Measurements from ENCODE around the gene MFAP5.
"Not testable (repeated sequence)": the region's sequence is repeated elsewhere in the genome, so short reads cannot be mapped to it uniquely, and the experiment has no call there.

Gene MFAP5

DNA sequence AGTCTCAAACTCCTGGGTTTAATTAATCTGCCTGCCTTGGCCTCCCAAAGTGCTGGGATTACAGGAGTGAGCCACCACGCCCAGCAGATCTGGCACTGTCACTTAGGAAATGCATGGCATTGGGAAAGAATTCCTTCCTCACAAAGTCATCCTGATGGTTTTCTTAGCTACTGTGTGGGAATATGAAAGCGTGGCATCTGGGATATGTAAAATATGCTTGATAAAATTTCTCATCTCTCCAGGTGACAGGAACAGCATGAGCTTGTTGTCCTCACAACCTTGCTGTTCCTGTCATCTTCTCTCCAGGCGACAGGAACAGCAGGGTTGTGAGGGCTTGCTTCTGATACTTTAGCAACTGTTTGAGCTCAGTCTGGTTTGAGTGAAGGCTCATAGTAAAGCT is 33.9 kb downstream of the MFAP5 start:
- Histone ChIP-seq H3K4me2 (ENCODE audit: low read length) (no peak overlapping the region), H3K4me1 (ENCODE audit: control insufficient read depth, insufficient read depth, low read length) (peaks cover 13% of the 10 kb centered on the region), H3K9me3 (replicated peaks; ENCODE audit: low read length) (no peaks in the 10 kb centered on the region), H3K9ac (ENCODE audit: low read depth, low read length) (peak overlapping the region; percentile 30), H3K27me3 (ENCODE audit: control insufficient read depth, insufficient read depth, low read length) (no peaks in the 10 kb centered on the region), H3K36me3 (ENCODE audit: insufficient read depth, low read length) (no peaks in the 10 kb centered on the region), H3K4me3 (ENCODE audit: low read length) (no peak overlapping the region)

DNA sequence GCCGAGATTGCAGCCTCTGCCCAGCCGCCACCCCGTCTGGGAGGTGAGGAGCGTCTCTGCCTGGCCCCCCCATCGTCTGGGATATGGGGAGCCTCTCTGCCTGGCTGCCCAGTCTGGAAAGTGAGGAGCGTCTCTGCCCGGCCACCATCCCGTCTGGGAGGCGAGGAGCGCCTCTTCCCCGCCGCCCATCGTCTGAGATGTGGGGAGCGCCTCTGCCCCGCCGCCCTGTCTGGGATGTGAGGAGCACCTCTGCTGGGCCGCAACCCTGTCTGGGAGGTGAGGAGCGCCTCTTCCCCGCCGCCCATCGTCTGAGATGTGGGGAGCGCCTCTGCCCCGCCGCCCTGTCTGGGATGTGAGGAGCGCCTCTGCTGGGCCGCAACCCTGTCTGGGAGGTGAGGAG is 37.9 kb downstream of the MFAP5 start:
- H3K9me3 ChIP-seq (replicated peaks; ENCODE audit: low read length); H3K27me3 ChIP-seq (ENCODE audit: control insufficient read depth, insufficient read depth, low read length); H3K9ac ChIP-seq (ENCODE audit: low read depth, low read length); H3K4me1 ChIP-seq (ENCODE audit: control insufficient read depth, insufficient read depth, low read length); H3K36me3 ChIP-seq (ENCODE audit: insufficient read depth, low read length); H3K4me2 ChIP-seq (ENCODE audit: low read length); H3K4me3 ChIP-seq (ENCODE audit: low read length): not testable (repeated sequence)

GRCh38 chr12:8622646-8623045 is 40.0 kb downstream of the MFAP5 start:
- H3K4me3 ChIP-seq (ENCODE audit: low read length) = no peak overlapping the region
- peaks cover 13% of the 10 kb centered on the region for H3K4me1 ChIP-seq (ENCODE audit: control insufficient read depth, insufficient read depth, low read length)
- H3K9me3 ChIP-seq (replicated peaks; ENCODE audit: low read length) = no peaks in the 10 kb centered on the region
- no peak overlapping the region for H3K9ac ChIP-seq (ENCODE audit: low read depth, low read length)
- H3K4me2 ChIP-seq (ENCODE audit: low read length) = no peak overlapping the region
- H3K27me3 ChIP-seq (ENCODE audit: control insufficient read depth, insufficient read depth, low read length) = no peaks in the 10 kb centered on the region
- H3K36me3 ChIP-seq (ENCODE audit: insufficient read depth, low read length) = no peaks in the 10 kb centered on the region

DNA sequence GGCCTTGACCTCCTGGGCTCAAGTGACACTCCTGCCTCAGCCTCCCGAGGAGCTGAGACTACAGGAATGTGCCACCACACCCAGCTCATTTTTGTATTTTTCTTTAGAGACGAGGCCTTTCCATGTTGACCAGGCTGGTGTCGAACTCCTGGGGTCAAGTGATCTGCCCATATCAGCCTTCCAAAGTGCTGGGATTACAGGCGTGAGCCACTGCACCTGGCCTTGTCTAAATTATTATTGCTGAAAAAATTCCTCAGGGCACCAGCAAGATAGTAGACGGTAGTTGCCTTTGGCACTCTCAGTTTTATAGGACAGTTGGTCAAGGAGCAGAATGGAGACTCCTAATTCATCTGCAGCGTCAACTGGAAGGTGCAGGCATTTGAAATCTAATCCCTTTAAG is 47.4 kb downstream of the MFAP5 start:
- H3K9me3 ChIP-seq (replicated peaks; ENCODE audit: low read length) = no peaks in the 10 kb centered on the region
- no peak overlapping the region for H3K4me2 ChIP-seq (ENCODE audit: low read length)
- H3K4me1 ChIP-seq (ENCODE audit: control insufficient read depth, insufficient read depth, low read length) = peaks cover 13% of the 10 kb centered on the region
- no peak overlapping the region for H3K4me3 ChIP-seq (ENCODE audit: low read length)
- H3K36me3 ChIP-seq (ENCODE audit: insufficient read depth, low read length) = no peaks in the 10 kb centered on the region
- no peak overlapping the region for H3K9ac ChIP-seq (ENCODE audit: low read depth, low read length)
- H3K27me3 ChIP-seq (ENCODE audit: control insufficient read depth, insufficient read depth, low read length) = no peaks in the 10 kb centered on the region

GRCh38 chr12:8613881-8614280 is 48.7 kb downstream of the MFAP5 start:
- not testable (repeated sequence) for H3K4me3 ChIP-seq (ENCODE audit: low read length); H3K4me2 ChIP-seq (ENCODE audit: low read length); H3K9me3 ChIP-seq (replicated peaks; ENCODE audit: low read length); H3K27me3 ChIP-seq (ENCODE audit: control insufficient read depth, insufficient read depth, low read length); H3K9ac ChIP-seq (ENCODE audit: low read depth, low read length); H3K36me3 ChIP-seq (ENCODE audit: insufficient read depth, low read length)
- H3K4me1 ChIP-seq (ENCODE audit: control insufficient read depth, insufficient read depth, low read length) = peaks cover 11% of the 10 kb centered on the region

GRCh38 chr12:8612629-8613028 is 50.0 kb downstream of the MFAP5 start, which contains the start of gene AICDA:
TSS of gene AICDA (minus strand) at chr12:8612859. CDS start at chr12:8612767, 92 bp downstream.
- Histone ChIP-seq H3K9ac (ENCODE audit: low read depth, low read length) (no peak within 1 kb of the TSS), H3K4me3 (ENCODE audit: low read length) (no peak within 1 kb of the TSS), H3K27me3 (ENCODE audit: control insufficient read depth, insufficient read depth, low read length) (no peaks in the 10 kb centered on the region), H3K9me3 (replicated peaks; ENCODE audit: low read length) (no peaks in the 10 kb centered on the region), H3K4me1 (ENCODE audit: control insufficient read depth, insufficient read depth, low read length) (peaks cover 4% of the 10 kb centered on the region), H3K4me2 (ENCODE audit: low read length) (no peak within 1 kb of the TSS), H3K36me3 (ENCODE audit: insufficient read depth, low read length) (no peaks in the 10 kb centered on the region)

DNA sequence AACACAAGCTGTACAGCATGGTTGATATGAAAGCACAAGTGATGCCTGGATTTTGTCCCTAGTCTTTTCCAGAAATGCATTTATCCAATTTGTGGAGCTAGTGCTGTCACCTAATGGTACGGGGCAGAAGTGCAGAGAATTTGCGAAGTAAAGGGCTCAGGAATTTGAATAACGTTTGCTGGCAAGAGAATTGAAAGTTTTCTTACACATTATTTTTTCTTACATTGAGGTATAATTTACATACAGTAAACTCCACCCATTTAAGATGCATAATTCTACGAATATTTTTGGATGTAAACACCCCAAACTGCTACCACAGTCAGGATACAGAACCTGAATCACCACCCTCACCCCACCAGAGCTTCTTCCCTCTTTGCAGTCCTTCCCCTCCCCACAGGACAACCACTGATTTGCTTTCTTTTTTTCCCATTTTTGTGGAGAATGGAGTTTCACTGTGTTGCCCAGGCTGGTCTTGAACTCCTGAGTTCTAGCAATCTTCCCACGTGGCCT is 53.5 kb downstream of the MFAP5 start:
- Histone ChIP-seq H3K27me3 (ENCODE audit: control insufficient read depth, insufficient read depth, low read length) (peaks cover 7% of the 10 kb centered on the region), H3K4me2 (ENCODE audit: low read length) (peak overlapping the region; percentile 20), H3K9me3 (replicated peaks; ENCODE audit: low read length) (no peaks in the 10 kb centered on the region), H3K9ac (ENCODE audit: low read depth, low read length) (no peak overlapping the region), H3K36me3 (ENCODE audit: insufficient read depth, low read length) (no peaks in the 10 kb centered on the region), H3K4me1 (ENCODE audit: control insufficient read depth, insufficient read depth, low read length) (peaks cover 4% of the 10 kb centered on the region), H3K4me3 (ENCODE audit: low read length) (no peak overlapping the region)

DNA sequence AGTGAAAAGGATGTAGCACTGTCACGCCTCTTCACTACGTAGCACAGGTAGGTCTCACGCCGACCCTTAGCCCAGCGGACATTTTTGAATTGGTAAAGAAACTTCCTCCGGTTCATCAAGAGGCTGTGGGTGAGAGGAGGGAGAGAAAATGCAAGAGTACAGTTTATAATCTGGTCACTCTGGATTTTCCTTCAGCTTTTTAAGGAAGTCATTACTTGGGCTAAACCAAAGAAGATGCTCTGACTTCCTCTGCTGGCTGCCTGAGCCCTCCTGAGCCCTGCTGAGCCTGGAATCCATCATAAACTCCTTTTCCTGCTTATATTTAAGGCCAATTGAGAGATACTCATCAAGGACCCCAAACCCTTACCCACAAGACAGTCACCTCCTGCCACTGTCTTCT is 55.7 kb downstream of the MFAP5 start:
- no peaks in the 10 kb centered on the region for H3K36me3 ChIP-seq (ENCODE audit: insufficient read depth, low read length)
- H3K27me3 ChIP-seq (ENCODE audit: control insufficient read depth, insufficient read depth, low read length) = peaks cover 7% of the 10 kb centered on the region
- H3K4me1 ChIP-seq (ENCODE audit: control insufficient read depth, insufficient read depth, low read length) = peaks cover 4% of the 10 kb centered on the region
- no peak overlapping the region for H3K4me3 ChIP-seq (ENCODE audit: low read length)
- H3K9me3 ChIP-seq (replicated peaks; ENCODE audit: low read length) = no peaks in the 10 kb centered on the region
- H3K9ac ChIP-seq (ENCODE audit: low read depth, low read length) = no peak overlapping the region
- H3K4me2 ChIP-seq (ENCODE audit: low read length) = no peak overlapping the region

DNA sequence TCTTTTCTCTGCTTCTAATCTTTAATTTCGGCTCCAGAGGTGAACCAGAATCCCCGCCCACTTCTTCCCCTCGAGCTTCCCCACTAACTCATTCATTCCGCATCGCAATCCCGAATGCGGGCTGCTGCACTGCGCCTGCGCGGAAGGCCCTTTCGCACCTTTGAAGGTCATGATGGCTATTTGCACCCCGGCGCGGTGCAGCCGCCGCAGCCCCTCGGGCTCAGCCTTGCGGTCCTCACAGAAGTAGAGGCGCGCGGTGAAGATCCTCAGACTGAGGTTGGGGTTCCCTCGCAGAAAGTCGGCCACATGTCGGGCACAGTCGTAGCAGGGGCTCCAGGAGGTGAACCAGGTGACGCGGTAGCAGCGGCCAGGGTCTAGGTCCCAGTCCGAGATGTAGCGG is 57.6 kb downstream of the MFAP5 start:
- H3K9me3 ChIP-seq (replicated peaks; ENCODE audit: low read length) = no peaks in the 10 kb centered on the region
- no peak overlapping the region for H3K9ac ChIP-seq (ENCODE audit: low read depth, low read length)
- H3K4me3 ChIP-seq (ENCODE audit: low read length) = no peak overlapping the region
- peaks cover 7% of the 10 kb centered on the region for H3K27me3 ChIP-seq (ENCODE audit: control insufficient read depth, insufficient read depth, low read length)
- H3K4me1 ChIP-seq (ENCODE audit: control insufficient read depth, insufficient read depth, low read length) = peaks cover 4% of the 10 kb centered on the region
- no peak overlapping the region for H3K4me2 ChIP-seq (ENCODE audit: low read length)
- no peaks in the 10 kb centered on the region for H3K36me3 ChIP-seq (ENCODE audit: insufficient read depth, low read length)

DNA sequence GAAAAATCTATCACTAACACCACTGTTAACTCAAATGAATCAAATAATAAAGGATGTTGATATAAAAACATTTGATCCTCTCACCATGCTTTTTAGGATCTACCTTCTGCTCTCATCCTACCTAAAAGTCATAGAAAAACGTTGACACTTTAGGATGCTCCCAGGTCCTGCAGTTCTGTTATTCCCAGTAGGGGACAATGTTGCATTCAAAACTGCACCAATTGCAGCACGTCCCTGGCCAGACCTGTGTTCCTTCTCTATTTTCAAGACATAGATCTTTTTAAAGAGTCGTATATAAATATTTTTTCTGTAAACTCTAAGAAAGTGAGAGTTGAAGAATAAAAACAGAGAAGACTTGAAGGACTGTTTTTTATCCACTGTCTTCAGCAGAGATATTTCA is 58.8 kb downstream of the MFAP5 start:
- Histone ChIP-seq H3K4me3 (ENCODE audit: low read length) (no peak overlapping the region), H3K9ac (ENCODE audit: low read depth, low read length) (no peak overlapping the region), H3K27me3 (ENCODE audit: control insufficient read depth, insufficient read depth, low read length) (peaks cover 7% of the 10 kb centered on the region), H3K36me3 (ENCODE audit: insufficient read depth, low read length) (no peaks in the 10 kb centered on the region), H3K4me2 (ENCODE audit: low read length) (no peak overlapping the region), H3K9me3 (replicated peaks; ENCODE audit: low read length) (no peaks in the 10 kb centered on the region), H3K4me1 (ENCODE audit: control insufficient read depth, insufficient read depth, low read length) (no peaks in the 10 kb centered on the region)

DNA sequence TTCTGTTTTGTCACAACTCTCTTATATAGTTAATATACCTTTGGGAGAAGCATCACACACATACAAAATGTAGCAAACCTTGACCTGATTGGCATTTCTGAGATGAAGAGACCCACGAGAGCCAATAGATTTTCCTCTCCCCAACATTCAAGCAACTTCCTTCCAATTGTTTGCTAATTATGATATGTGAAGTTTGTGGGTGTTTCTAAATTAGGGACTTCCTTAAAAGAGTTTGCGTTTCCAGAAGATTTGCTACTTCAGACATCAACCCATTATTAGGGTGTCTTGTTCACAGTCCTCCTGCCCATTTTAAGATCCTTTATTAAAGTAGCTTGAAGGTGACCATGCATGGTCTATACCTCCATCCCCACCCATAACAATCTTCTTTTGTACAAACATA is 59.3 kb downstream of the MFAP5 start:
- Histone ChIP-seq H3K36me3 (ENCODE audit: insufficient read depth, low read length) (no peaks in the 10 kb centered on the region), H3K27me3 (ENCODE audit: control insufficient read depth, insufficient read depth, low read length) (peaks cover 7% of the 10 kb centered on the region), H3K4me2 (ENCODE audit: low read length) (no peak overlapping the region), H3K9ac (ENCODE audit: low read depth, low read length) (no peak overlapping the region), H3K9me3 (replicated peaks; ENCODE audit: low read length) (no peaks in the 10 kb centered on the region), H3K4me3 (ENCODE audit: low read length) (no peak overlapping the region), H3K4me1 (ENCODE audit: control insufficient read depth, insufficient read depth, low read length) (no peaks in the 10 kb centered on the region)

- Histone ChIP-seq H3K27me3 (ENCODE audit: control insufficient read depth, insufficient read depth, low read length) (no peaks in the 10 kb centered on the region), H3K4me1 (ENCODE audit: control insufficient read depth, insufficient read depth, low read length) (no peaks in the 10 kb centered on the region)
Measured at GRCh38 chr12:8596561-8596960, 66.1 kb downstream of the MFAP5 start.

More at GRCh38 chr12:8596561-8596960, 66.1 kb downstream of the MFAP5 start:
- H3K36me3 ChIP-seq (ENCODE audit: insufficient read depth, low read length) = no peaks in the 10 kb centered on the region
- H3K4me3 ChIP-seq (ENCODE audit: low read length) = no peak overlapping the region
- H3K9ac ChIP-seq (ENCODE audit: low read depth, low read length) = no peak overlapping the region
- no peak overlapping the region for H3K4me2 ChIP-seq (ENCODE audit: low read length)
- H3K9me3 ChIP-seq (replicated peaks; ENCODE audit: low read length) = no peaks in the 10 kb centered on the region
